Measurements from ENCODE around the gene RGS7.
"Not testable (repeated sequence)": the region's sequence is repeated elsewhere in the genome, so short reads cannot be mapped to it uniquely, and the experiment has no call there.

RGS7 gene

DNA sequence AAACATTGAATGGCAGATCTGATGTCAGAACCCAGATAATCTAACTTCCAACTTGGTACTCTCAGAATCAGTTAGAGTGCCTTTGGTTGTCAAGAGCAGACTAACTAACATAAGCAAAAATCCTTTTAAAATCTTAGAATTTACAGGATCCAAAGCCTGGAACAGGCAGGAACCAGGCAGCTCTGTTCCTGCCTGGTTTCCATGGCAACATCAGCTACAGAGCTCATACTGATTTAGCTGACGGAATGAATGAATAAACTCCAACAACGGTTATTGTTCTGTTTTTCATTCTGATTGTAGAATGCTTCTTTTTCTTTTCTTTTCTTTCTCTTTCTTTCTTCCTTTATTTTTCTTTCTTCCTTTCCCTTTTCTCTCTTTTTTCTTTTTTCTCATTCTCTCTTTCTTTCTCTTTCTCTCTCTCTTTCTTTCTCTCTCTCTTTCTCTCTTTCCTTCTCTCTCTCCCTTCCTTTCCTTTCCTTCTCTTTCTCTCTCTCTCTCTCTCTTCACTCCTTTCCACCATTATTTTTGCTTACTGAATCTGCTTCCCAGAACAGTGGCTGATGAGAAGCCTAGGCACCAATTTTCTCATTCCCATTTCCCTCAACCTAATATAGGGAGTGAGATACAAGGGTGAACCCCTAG lies 121.6 kb downstream of the RGS7 start:
- Histone ChIP-seq H3K36me3 (ENCODE audit: control insufficient read depth, insufficient read depth, low read length) (no peaks in the 10 kb centered on the region), H3K9me3 (ENCODE audit: control insufficient read depth, low read length) (no peaks in the 10 kb centered on the region), H3K27ac (ENCODE audit: low read depth, low read length, severe bottlenecking) (no peak overlapping the region), H3K4me3 (ENCODE audit: extremely low read depth, insufficient read depth, low read length, poor library complexity, severe bottlenecking) (no peak overlapping the region), H3K4me1 (ENCODE audit: control insufficient read depth, insufficient read depth, low read length, poor library complexity, severe bottlenecking) (no peaks in the 10 kb centered on the region)
- 86% methylated on average over 1 of the region's 2 CpGs; no CpG with 5 or more reads in 1 of the 2 experiments for WGBS, 2 experiments (ENCODE audit: insufficient coverage in 2 of 2)

DNA sequence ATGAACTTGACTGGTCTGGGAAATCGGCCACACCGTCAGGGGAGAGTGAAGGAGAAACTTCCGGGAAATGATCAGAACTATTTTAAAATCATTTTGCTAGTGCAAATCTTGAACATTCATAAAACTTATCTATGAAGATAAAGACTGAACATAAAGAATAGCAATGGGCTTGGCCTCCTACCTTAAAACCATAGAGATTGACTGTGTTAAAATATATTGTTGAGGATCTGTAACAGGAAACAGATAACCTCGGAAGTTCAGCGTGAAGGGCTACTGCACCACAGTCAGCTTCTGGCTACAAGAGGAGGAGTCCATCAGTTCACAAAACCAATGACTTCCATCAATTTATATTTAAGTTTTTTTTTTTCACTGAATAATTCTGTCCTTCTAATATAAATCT lies 127.3 kb downstream of the RGS7 start:
- WGBS, 2 experiments (ENCODE audit: insufficient coverage in 2 of 2), result no CpG with 5 or more reads among the region's 5 CpGs
- Histone ChIP-seq H3K27ac (ENCODE audit: low read depth, low read length, severe bottlenecking) (no peak overlapping the region), H3K4me3 (ENCODE audit: extremely low read depth, insufficient read depth, low read length, poor library complexity, severe bottlenecking) (no peak overlapping the region), H3K9me3 (ENCODE audit: control insufficient read depth, low read length) (no peaks in the 10 kb centered on the region), H3K36me3 (ENCODE audit: control insufficient read depth, insufficient read depth, low read length) (no peaks in the 10 kb centered on the region), H3K4me1 (ENCODE audit: control insufficient read depth, insufficient read depth, low read length, poor library complexity, severe bottlenecking) (no peaks in the 10 kb centered on the region)

DNA sequence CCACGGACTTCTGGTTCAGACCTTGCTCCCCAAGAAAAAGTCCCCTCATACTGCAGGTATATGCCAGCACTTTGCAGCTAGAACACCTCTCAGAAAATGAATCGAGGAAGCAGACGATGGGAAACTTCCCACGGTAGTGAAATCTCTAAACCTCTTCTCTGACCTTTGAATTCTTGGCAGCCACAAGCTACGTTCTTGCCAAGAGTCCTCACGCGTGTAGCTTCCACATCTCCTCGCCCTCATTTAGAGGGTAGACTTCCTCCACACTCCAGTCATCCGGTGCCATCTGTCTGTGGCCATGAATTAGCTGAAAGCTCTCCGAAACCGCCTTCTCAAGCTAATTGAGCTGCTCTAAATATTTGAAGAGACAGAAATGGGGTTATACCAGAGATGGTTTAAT lies 127.8 kb downstream of the RGS7 start:
- no peaks in the 10 kb centered on the region for H3K36me3 ChIP-seq (ENCODE audit: control insufficient read depth, insufficient read depth, low read length)
- WGBS, 2 experiments (ENCODE audit: insufficient coverage in 2 of 2), result 92% methylated on average over 10 to 11 of the region's 11 CpGs
- no peak overlapping the region for H3K27ac ChIP-seq (ENCODE audit: low read depth, low read length, severe bottlenecking)
- no peak overlapping the region for H3K4me3 ChIP-seq (ENCODE audit: extremely low read depth, insufficient read depth, low read length, poor library complexity, severe bottlenecking)
- no peaks in the 10 kb centered on the region for H3K4me1 ChIP-seq (ENCODE audit: control insufficient read depth, insufficient read depth, low read length, poor library complexity, severe bottlenecking)
- H3K9me3 ChIP-seq (ENCODE audit: control insufficient read depth, low read length), result no peaks in the 10 kb centered on the region

DNA sequence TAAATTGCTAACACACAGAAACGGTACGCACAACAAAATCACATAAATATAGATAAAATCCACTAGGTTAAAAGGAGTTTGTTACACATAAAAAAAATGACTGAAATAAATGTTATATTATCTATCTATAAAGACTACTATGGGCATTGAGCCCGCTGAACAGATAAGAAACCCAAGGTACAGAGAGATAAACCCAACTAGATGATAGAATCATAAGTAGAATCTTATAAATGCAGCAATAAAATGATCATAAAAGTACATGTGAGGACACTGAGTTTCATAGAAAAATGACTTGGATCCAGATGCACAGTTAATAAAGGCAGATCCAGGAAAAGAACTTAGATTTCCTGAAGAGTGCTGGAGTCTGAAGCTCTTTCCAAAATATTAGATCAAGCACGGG lies 128.7 kb downstream of the RGS7 start:
- Histone ChIP-seq H3K4me1 (ENCODE audit: control insufficient read depth, insufficient read depth, low read length, poor library complexity, severe bottlenecking) (no peaks in the 10 kb centered on the region), H3K9me3 (ENCODE audit: control insufficient read depth, low read length) (no peaks in the 10 kb centered on the region), H3K27ac (ENCODE audit: low read depth, low read length, severe bottlenecking) (no peak overlapping the region), H3K4me3 (ENCODE audit: extremely low read depth, insufficient read depth, low read length, poor library complexity, severe bottlenecking) (no peak overlapping the region), H3K36me3 (ENCODE audit: control insufficient read depth, insufficient read depth, low read length) (no peaks in the 10 kb centered on the region)
- WGBS, 2 experiments (ENCODE audit: insufficient coverage in 2 of 2), result 80 to 100% methylated on average over 1 of the region's 4 CpGs

DNA sequence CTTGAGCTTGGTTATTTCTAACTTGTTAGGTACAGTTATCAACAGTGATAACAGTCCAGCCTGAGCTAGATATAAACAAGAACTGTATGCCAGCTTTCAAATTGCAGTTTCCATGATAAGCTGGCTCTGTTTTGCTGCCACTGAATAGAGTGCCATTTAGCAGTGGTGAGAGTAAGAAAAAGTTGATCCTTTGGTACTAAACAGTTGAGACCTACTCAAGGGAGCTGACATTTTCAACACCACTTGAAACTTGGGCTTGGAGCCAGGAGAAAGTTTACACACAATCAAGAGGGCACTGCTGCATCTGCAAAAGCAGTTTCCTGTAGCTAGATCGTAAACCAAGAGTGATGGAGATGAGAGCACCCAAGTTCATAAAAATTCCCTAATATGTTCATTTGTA lies 131.3 kb downstream of the RGS7 start:
- Histone ChIP-seq H3K36me3 (ENCODE audit: control insufficient read depth, insufficient read depth, low read length) (no peaks in the 10 kb centered on the region), H3K4me3 (ENCODE audit: extremely low read depth, insufficient read depth, low read length, poor library complexity, severe bottlenecking) (no peak overlapping the region), H3K9me3 (ENCODE audit: control insufficient read depth, low read length) (no peaks in the 10 kb centered on the region), H3K27ac (ENCODE audit: low read depth, low read length, severe bottlenecking) (no peak overlapping the region), H3K4me1 (ENCODE audit: control insufficient read depth, insufficient read depth, low read length, poor library complexity, severe bottlenecking) (no peaks in the 10 kb centered on the region)
- no CpG with 5 or more reads among the region's 1 CpG for WGBS, 2 experiments (ENCODE audit: insufficient coverage in 2 of 2)

DNA sequence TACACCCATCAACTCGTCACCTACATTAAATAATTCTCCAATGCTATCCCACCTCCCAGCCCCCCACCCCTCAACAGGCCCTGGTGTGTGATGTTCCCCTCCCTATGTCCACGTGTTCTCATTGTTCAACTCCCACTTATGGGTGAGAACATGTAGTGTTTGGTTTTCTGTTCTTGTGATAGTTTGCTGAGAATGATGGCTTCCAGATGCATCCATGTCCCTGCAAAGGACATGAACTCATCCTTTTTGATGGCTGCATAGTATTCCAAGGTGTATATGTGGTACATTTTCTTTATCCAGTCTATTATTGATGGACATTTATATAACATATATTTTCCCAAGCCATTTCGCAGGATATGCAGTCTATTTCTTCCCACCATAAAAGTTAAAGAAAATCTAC lies 132.8 kb downstream of the RGS7 start:
- H3K9me3 ChIP-seq (ENCODE audit: control insufficient read depth, low read length); H3K36me3 ChIP-seq (ENCODE audit: control insufficient read depth, insufficient read depth, low read length); H3K27ac ChIP-seq (ENCODE audit: low read depth, low read length, severe bottlenecking); H3K4me3 ChIP-seq (ENCODE audit: extremely low read depth, insufficient read depth, low read length, poor library complexity, severe bottlenecking); H3K4me1 ChIP-seq (ENCODE audit: control insufficient read depth, insufficient read depth, low read length, poor library complexity, severe bottlenecking): not testable (repeated sequence)
- WGBS, 2 experiments (ENCODE audit: insufficient coverage in 2 of 2), result 71% methylated on average over 1 of the region's 3 CpGs; no CpG with 5 or more reads in 1 of the 2 experiments

DNA sequence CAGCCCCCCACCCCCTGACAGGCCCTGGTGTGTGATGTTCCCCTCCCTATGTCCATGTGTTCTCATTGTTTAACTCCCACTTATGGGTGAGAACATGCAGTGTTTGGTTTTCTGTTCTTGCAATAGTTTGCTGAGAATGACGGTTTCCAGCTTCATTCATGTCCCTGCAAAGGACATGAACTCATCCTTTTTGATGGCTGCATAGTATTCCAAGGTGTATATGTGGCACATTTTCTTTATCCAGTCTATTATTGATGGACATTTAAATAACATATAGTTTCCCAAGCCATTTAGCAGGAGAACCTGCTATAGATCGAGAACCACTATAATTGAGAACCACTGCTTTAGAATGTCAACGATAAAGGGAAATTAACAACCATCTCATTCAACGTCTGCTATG lies 134.2 kb downstream of the RGS7 start:
- H3K9me3 ChIP-seq (ENCODE audit: control insufficient read depth, low read length); H3K36me3 ChIP-seq (ENCODE audit: control insufficient read depth, insufficient read depth, low read length); H3K4me3 ChIP-seq (ENCODE audit: extremely low read depth, insufficient read depth, low read length, poor library complexity, severe bottlenecking); H3K27ac ChIP-seq (ENCODE audit: low read depth, low read length, severe bottlenecking); H3K4me1 ChIP-seq (ENCODE audit: control insufficient read depth, insufficient read depth, low read length, poor library complexity, severe bottlenecking): not testable (repeated sequence)
- WGBS, 2 experiments (ENCODE audit: insufficient coverage in 2 of 2), result 88 to 100% methylated on average over 2 to 3 of the region's 4 CpGs

DNA sequence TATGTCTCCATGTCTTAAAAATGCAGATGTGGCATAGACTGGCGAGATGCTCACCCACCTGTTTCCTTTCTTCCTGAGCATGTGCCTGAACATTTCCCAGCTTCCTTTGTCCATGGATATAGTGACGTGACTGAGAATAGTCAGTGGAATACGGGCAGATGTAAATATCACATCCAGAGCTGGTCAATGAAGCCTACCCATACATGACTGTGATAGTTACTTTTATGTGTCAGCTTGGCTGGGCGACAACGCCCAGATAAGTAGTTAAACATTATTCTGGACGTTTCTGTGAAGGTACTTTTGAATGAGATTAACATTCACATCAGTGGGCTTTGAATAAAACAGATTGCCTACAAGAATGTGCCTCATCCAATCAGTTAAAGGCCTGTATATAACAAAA lies 135.7 kb downstream of the RGS7 start:
- no peaks in the 10 kb centered on the region for H3K9me3 ChIP-seq (ENCODE audit: control insufficient read depth, low read length)
- H3K36me3 ChIP-seq (ENCODE audit: control insufficient read depth, insufficient read depth, low read length), result no peaks in the 10 kb centered on the region
- H3K4me3 ChIP-seq (ENCODE audit: extremely low read depth, insufficient read depth, low read length, poor library complexity, severe bottlenecking), result no peak overlapping the region
- WGBS, 2 experiments (ENCODE audit: insufficient coverage in 2 of 2), result 100% methylated on average over 1 of the region's 6 CpGs; no CpG with 5 or more reads in 1 of the 2 experiments
- no peak overlapping the region for H3K27ac ChIP-seq (ENCODE audit: low read depth, low read length, severe bottlenecking)
- no peaks in the 10 kb centered on the region for H3K4me1 ChIP-seq (ENCODE audit: control insufficient read depth, insufficient read depth, low read length, poor library complexity, severe bottlenecking)

DNA sequence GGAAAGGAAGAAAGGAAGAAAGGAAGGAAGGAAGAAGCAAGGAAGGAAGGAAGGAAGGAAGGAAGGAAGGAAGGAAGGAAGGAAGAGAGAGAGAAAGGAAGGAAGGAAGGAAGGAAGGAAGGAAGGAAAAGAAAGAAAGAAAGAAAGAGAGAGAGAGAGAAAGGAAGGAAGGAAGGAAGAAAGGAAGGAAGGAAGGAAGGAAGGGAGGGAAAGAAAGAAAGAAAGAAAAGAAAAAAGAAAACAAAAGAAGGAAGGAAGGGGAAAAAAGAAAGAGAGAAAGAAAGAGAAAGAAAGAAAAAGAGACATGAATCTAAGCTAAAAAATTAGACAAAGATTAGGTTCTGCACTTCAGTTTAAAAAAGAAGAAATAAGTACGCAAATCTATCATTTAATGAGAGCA lies 136.1 kb downstream of the RGS7 start:
- 100% methylated on average over 1 of the region's 1 CpG; no CpG with 5 or more reads in 1 of the 2 experiments for WGBS, 2 experiments (ENCODE audit: insufficient coverage in 2 of 2)

DNA sequence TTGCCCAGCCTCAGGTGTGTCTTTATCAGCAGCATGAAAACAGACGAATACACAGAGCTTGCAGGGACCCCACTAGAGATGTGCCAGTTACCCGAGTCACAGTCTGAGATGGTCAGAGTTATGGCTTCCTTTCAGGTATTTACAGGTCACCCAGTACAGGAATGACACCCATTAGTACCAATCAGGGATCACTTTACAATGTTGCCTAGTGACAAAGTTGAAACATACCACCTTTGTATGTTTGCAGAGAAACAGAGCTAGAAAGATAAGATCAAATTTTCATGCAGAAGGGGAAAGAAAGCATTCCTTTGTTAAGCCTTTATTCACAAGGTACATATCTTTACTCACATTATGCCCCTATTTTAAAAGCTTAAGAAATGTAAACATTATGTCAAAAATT lies 137.6 kb downstream of the RGS7 start:
- Histone ChIP-seq H3K4me3 (ENCODE audit: extremely low read depth, insufficient read depth, low read length, poor library complexity, severe bottlenecking) (no peak overlapping the region), H3K36me3 (ENCODE audit: control insufficient read depth, insufficient read depth, low read length) (no peaks in the 10 kb centered on the region), H3K27ac (ENCODE audit: low read depth, low read length, severe bottlenecking) (no peak overlapping the region), H3K4me1 (ENCODE audit: control insufficient read depth, insufficient read depth, low read length, poor library complexity, severe bottlenecking) (no peaks in the 10 kb centered on the region), H3K9me3 (ENCODE audit: control insufficient read depth, low read length) (no peaks in the 10 kb centered on the region)
- WGBS, 2 experiments (ENCODE audit: insufficient coverage in 2 of 2), result 89 to 94% methylated on average over 1 to 2 of the region's 2 CpGs

More for the DNA sequence above, 136.1 kb downstream of the RGS7 start:
- not testable (repeated sequence) for H3K9me3 ChIP-seq (ENCODE audit: control insufficient read depth, low read length); H3K4me3 ChIP-seq (ENCODE audit: extremely low read depth, insufficient read depth, low read length, poor library complexity, severe bottlenecking); H3K36me3 ChIP-seq (ENCODE audit: control insufficient read depth, insufficient read depth, low read length); H3K4me1 ChIP-seq (ENCODE audit: control insufficient read depth, insufficient read depth, low read length, poor library complexity, severe bottlenecking); H3K27ac ChIP-seq (ENCODE audit: low read depth, low read length, severe bottlenecking)

DNA sequence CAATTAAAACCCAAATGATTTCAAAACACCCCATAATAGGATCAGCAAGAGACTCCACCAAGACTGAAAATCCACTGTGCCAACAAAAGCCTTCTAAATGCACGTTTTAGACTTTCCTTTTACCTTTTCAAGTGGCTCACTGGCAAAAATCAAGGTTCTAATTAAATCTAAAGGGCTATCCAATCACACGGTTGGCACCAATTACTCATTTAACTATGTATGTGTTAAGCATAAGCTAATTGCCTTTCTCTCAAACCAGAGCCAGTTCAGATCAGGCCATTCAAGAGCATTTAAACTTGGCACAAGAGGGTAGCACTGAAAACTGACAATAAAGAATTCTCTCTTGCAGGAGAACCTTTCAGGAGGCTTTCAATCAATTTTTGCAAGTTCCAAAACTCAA lies 139.5 kb downstream of the RGS7 start:
- Histone ChIP-seq H3K27ac (ENCODE audit: low read depth, low read length, severe bottlenecking) (no peak overlapping the region), H3K4me3 (ENCODE audit: extremely low read depth, insufficient read depth, low read length, poor library complexity, severe bottlenecking) (no peak overlapping the region), H3K4me1 (ENCODE audit: control insufficient read depth, insufficient read depth, low read length, poor library complexity, severe bottlenecking) (no peaks in the 10 kb centered on the region), H3K36me3 (ENCODE audit: control insufficient read depth, insufficient read depth, low read length) (no peaks in the 10 kb centered on the region), H3K9me3 (ENCODE audit: control insufficient read depth, low read length) (no peaks in the 10 kb centered on the region)
- WGBS, 2 experiments (ENCODE audit: insufficient coverage in 2 of 2), result 80 to 83% methylated on average over 1 of the region's 2 CpGs
